ENCODE results near the gene HOXB3. TPM values are rescaled to one million over a fixed set of nuclear protein-coding genes. Genes with fewer than 3 reads are reported as not detected.

The HOXB3 gene
- total RNA-seq, 3 donors from 2014 or later (not counting 1 experiment from before 2014, with no cell fraction given), result 7.9 to 15.6 (median 15.3) TPM

- H3K27me3 Mint-ChIP-seq (ENCODE audit: low read depth in 2 of 2), result peaks cover 0 to 10% of the 10 kb centered on the region in 2 donors
- H3K9me3 ChIP-seq (ENCODE audit: control insufficient read depth, insufficient read depth, low read length), result no peaks in the 10 kb centered on the region
- no peak overlapping the region for H3K4me3 Mint-ChIP-seq
- H3K9me3 Mint-ChIP-seq, result no peaks in the 10 kb centered on the region
- DNase-seq (no peak), ATAC-seq (no peak)
- H3K4me1 ChIP-seq (ENCODE audit: control insufficient read depth, insufficient read depth, low read length), result peaks cover 13% of the 10 kb centered on the region
- WGBS (ENCODE audit: insufficient coverage), result 40% methylated on average over 28 of the region's 33 CpGs
- TF ChIP-seq CTCF (IDR thresholded peaks at IDR 0.05), result no peak
- H3K27ac ChIP-seq (ENCODE audit: low read length), result no peak overlapping the region
- H3K27ac Mint-ChIP-seq, result no peak overlapping the region
- no peaks in the 10 kb centered on the region for H3K36me3 ChIP-seq (ENCODE audit: control insufficient read depth, insufficient read depth, low read length)
- no peak overlapping the region for H3K4me3 ChIP-seq (ENCODE audit: low read length)
- H3K36me3 Mint-ChIP-seq, result no peaks in the 10 kb centered on the region
- no peaks in the 10 kb centered on the region for H3K27me3 ChIP-seq (ENCODE audit: control insufficient read depth, insufficient read depth, low read length)
- H3K4me1 Mint-ChIP-seq, result peaks cover 13 to 23% of the 10 kb centered on the region in 2 donors
- intact Hi-C loops (cut with micrococcal nuclease), result no loop called here
These were observed 21.4 kb downstream of the HOXB3 start for GRCh38 chr17:48568499-48569239.

DNA sequence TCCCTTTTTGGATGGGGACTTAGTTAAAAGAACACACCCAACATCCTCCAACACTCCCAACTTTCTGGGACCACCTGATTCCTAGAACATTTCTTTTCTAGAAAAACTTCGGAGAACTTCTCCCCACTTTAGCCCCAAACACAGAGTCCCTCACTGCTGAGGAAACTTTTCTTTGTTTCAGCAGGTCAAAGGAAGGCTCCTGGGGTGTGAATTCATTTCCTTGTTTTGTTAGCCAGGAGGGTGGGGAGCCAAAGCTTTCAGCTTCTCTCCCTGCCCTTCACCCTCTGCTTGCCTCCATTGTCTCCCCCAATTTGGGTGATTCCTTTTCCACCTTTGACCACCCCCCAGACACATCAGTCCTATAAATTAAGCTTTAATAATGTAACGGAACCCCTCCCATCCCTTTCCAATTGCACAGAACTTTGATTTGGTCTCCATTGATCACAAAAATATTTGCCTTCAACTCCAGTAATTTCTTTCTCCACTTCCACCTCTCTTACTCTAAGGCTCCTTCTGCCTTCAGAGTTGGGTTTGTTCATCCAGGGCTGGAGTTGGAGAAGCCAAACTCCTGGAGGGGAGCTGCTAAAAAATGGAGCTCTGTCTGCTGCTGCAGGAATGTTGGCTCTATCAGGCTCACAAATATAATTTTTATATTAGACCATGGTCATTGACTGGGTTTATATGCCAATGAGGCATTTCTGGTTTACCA, 22.2 kb downstream of the HOXB3 start:
- 90% methylated on average over 2 of the region's 2 CpGs for WGBS (ENCODE audit: insufficient coverage)
- ATAC-seq (no peak), DNase-seq (no peak)
- H3K9me3 Mint-ChIP-seq, result no peaks in the 10 kb centered on the region
- H3K4me1 Mint-ChIP-seq, result peaks cover 4 to 14% of the 10 kb centered on the region in 2 donors
- Histone ChIP-seq H3K4me3 (ENCODE audit: low read length) (no peak overlapping the region), H3K27me3 (ENCODE audit: control insufficient read depth, insufficient read depth, low read length) (no peaks in the 10 kb centered on the region), H3K36me3 (ENCODE audit: control insufficient read depth, insufficient read depth, low read length) (no peaks in the 10 kb centered on the region), H3K9me3 (ENCODE audit: control insufficient read depth, insufficient read depth, low read length) (no peaks in the 10 kb centered on the region), H3K4me1 (ENCODE audit: control insufficient read depth, insufficient read depth, low read length) (peaks cover 5% of the 10 kb centered on the region), H3K27ac (ENCODE audit: low read length) (no peak overlapping the region)
- intact Hi-C loops (cut with micrococcal nuclease), result no loop called here
- H3K36me3 Mint-ChIP-seq, result no peaks in the 10 kb centered on the region
- TF ChIP-seq CTCF (IDR thresholded peaks at IDR 0.05), result no peak
- peaks cover 0 to 10% of the 10 kb centered on the region in 2 donors for H3K27me3 Mint-ChIP-seq (ENCODE audit: low read depth in 2 of 2)
- H3K27ac Mint-ChIP-seq, result no peak overlapping the region
- no peak overlapping the region for H3K4me3 Mint-ChIP-seq

DNA sequence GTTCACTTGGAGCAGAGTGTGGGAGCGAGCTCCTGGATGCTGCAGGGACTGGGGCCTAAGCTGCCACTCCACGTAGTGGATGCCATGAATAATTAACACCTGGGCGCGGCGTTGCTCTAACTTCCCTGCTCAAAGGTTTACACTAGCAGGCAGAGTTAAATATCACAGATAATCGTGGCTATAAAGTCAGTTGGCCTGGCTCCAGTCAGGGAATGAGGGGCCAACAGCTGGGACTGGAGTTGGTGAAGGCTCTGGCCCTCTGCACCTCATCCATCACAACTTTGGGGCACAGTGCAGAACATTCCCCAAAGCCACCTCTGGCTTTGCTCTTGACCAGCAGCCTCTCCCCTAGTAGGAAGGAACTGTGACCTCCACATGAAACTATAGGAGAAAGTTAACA, 22.8 kb downstream of the HOXB3 start:
- intact Hi-C loops (cut with micrococcal nuclease), result no loop called here
- TF ChIP-seq CTCF (IDR thresholded peaks at IDR 0.05), result no peak
- no peak for DNase-seq

More for the DNA sequence above, 22.8 kb downstream of the HOXB3 start:
- no peaks in the 10 kb centered on the region for H3K9me3 Mint-ChIP-seq
- Histone ChIP-seq H3K27me3 (ENCODE audit: control insufficient read depth, insufficient read depth, low read length) (no peaks in the 10 kb centered on the region), H3K27ac (ENCODE audit: low read length) (no peak overlapping the region), H3K9me3 (ENCODE audit: control insufficient read depth, insufficient read depth, low read length) (no peaks in the 10 kb centered on the region), H3K36me3 (ENCODE audit: control insufficient read depth, insufficient read depth, low read length) (no peaks in the 10 kb centered on the region), H3K4me3 (ENCODE audit: low read length) (no peak overlapping the region), H3K4me1 (ENCODE audit: control insufficient read depth, insufficient read depth, low read length) (peaks cover 5% of the 10 kb centered on the region)
- ATAC-seq, result no peak
- H3K27me3 Mint-ChIP-seq (ENCODE audit: low read depth in 2 of 2), result peaks cover 0 to 10% of the 10 kb centered on the region in 2 donors
- H3K27ac Mint-ChIP-seq, result no peak overlapping the region
- no peaks in the 10 kb centered on the region for H3K36me3 Mint-ChIP-seq
- H3K4me1 Mint-ChIP-seq, result peaks cover 2 to 16% of the 10 kb centered on the region in 2 donors
- WGBS (ENCODE audit: insufficient coverage), result 74% methylated on average over 6 of the region's 6 CpGs
- H3K4me3 Mint-ChIP-seq, result no peak overlapping the region
